ENCODE results near the gene COL11A1.

DNA sequence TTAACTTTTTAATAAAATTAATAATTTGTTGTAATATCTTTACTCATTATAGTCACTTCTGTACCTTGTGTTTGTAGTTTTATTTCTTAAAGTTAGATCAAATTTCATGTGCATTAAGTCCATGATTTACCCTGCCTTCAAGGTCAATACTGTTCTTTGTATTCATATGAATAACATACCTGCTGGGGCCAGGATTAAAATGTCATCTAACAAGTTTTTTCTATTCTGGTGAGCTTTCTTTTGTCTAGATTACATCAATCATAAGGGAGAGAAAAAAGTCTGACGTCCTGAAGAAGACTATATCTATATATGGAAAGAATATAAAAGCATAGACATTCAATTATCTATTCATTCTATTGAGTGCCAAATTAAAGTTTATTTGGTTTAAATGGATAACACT, 232.6 kb downstream of the COL11A1 start:
- TF ChIP-seq, protein P1, sequence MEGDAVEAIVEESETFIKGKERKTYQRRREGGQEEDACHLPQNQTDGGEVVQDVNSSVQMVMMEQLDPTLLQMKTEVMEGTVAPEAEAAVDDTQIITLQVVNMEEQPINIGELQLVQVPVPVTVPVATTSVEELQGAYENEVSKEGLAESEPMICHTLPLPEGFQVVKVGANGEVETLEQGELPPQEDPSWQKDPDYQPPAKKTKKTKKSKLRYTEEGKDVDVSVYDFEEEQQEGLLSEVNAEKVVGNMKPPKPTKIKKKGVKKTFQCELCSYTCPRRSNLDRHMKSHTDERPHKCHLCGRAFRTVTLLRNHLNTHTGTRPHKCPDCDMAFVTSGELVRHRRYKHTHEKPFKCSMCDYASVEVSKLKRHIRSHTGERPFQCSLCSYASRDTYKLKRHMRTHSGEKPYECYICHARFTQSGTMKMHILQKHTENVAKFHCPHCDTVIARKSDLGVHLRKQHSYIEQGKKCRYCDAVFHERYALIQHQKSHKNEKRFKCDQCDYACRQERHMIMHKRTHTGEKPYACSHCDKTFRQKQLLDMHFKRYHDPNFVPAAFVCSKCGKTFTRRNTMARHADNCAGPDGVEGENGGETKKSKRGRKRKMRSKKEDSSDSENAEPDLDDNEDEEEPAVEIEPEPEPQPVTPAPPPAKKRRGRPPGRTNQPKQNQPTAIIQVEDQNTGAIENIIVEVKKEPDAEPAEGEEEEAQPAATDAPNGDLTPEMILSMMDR (IDR thresholded peaks at IDR 0.05), result no peak
- TF ChIP-seq POLR2A (IDR thresholded peaks at IDR 0.05), result no peak

Measured in esophagus squamous epithelium (tissue), 4 donors.